Natural killer cell (primary cell): Measurements from ENCODE around the gene S100A7A. TPM values are rescaled to one million over a fixed set of nuclear protein-coding genes. Genes with fewer than 3 reads are reported as not detected.

Source experiments
- ATAC-seq, 3 donors: fragments of 150-1000 bp in 2 of 3; fragments of 200-7000 bp in 1 of 3; cut with Tn5 transposase; 1 replicate in 1 of 3; 2 replicates in 2 of 3; pipeline ENCODE4 v1.10.0; 2021; ENCODE audit warnings: mild to moderate bottlenecking in 2 of 3, moderate library complexity in 2 of 3
- DNase-seq, 2 donors: peaks; one replicate each; pipeline versions ENCODE4 v3.0.0 to v3.0.0-alpha.2; 2013 to 2021; ENCODE audit warnings: mixed read lengths in 1 of 2
- H3K27ac ChIP-seq: one replicate; pipeline ENCODE4 v1.5.1; 2013; ENCODE audit warnings: mild to moderate bottlenecking, low read length
- H3K27me3 ChIP-seq: one replicate; pipeline ENCODE4 v1.6.1; 2013; ENCODE audit warnings: low read length; ENCODE audit not compliant: control insufficient read depth, insufficient read depth
- H3K36me3 ChIP-seq: one replicate; pipeline ENCODE4 v1.6.1; 2013; ENCODE audit warnings: low read length; ENCODE audit not compliant: control insufficient read depth, insufficient read depth
- H3K4me1 ChIP-seq: one replicate; pipeline ENCODE4 v1.6.1; 2013; ENCODE audit warnings: low read length; ENCODE audit not compliant: control insufficient read depth, insufficient read depth
- H3K4me3 ChIP-seq: one replicate; pipeline ENCODE4 v1.5.1; 2013; ENCODE audit warnings: low read length
- H3K9me3 ChIP-seq: one replicate; pipeline ENCODE4 v1.6.1; 2013; ENCODE audit warnings: low read length; ENCODE audit not compliant: control insufficient read depth, insufficient read depth
- H3K27ac Mint-ChIP-seq, 2 donors: one replicate each; pipeline ENCODE4 v1.8.0; 2022; ENCODE audit warnings: mild to moderate bottlenecking in 2 of 2, mixed read lengths in 2 of 2, moderate library complexity in 1 of 2
- H3K27me3 Mint-ChIP-seq, 2 donors: one replicate each; pipeline ENCODE4 v1.8.0; 2022; ENCODE audit warnings: low read depth in 2 of 2, mixed read lengths in 2 of 2
- H3K36me3 Mint-ChIP-seq: one replicate; pipeline ENCODE4 v1.8.0; 2022; ENCODE audit warnings: mixed read lengths
- H3K4me1 Mint-ChIP-seq, 2 donors: one replicate each; pipeline ENCODE4 v1.8.0; 2022; ENCODE audit warnings: mixed read lengths in 2 of 2
- H3K4me3 Mint-ChIP-seq: one replicate; pipeline ENCODE4 v1.8.0; 2022; ENCODE audit warnings: mild to moderate bottlenecking, moderate library complexity, mixed read lengths
- H3K9me3 Mint-ChIP-seq, 2 donors: one replicate each; pipeline ENCODE4 v1.8.0; 2022; ENCODE audit warnings: mixed read lengths in 2 of 2
- CTCF ChIP-seq: fragments of 200-600 bp; IDR thresholded peaks from one replicate; pipeline ENCODE4 v1.8.0; 2022; ENCODE audit warnings: antibody characterized with exemption
- WGBS: methylation state at CpG from one replicate; pipeline ENCODE4 v1.1.7; 2013; ENCODE audit warnings: missing lambda C conversion rate; ENCODE audit not compliant: insufficient coverage; 5-methylcytosine and 5-hydroxymethylcytosine counted together
- intact Hi-C: fragments of 100-400 bp; cut with micrococcal nuclease; formaldehyde crosslinking; loops from one replicate; pipeline ENCODE4 v1.14.2; 2022
- total RNA-seq, 4 donors: library from RNA; stranded (reverse); fragments of 120-200 nt in 1 of 4; gene quantifications; one replicate each; pipeline versions ENCODE4 v1.2.3 to v1.2.4, GENCODE V29; 2013 to 2022

The S100A7A gene
- total RNA-seq, 3 donors from 2014 or later (not counting 1 experiment from before 2014, with no cell fraction given), result not detected

DNA sequence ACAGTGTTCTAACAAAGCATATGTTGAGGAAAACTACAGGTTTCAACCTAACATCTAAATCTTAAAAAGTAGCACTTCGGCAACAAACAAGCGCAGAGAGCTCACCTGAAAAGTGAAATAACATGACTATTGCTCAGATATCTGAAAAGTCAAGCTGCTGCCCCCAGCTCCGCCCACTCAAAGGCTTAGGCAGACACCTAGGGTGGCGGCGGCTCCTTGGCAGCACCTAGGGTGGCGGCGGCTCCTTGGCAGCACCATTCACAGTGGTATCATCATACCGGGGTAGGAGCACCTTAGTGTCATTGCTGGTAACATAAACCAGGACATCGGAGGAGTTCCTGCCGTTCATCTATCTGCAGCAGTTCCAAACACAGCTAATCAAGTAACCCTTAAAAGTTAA is 36.7 kb upstream of the S100A7A start:
- Histone ChIP-seq H3K4me3 (no peak overlapping the region), H3K4me1 (no peaks in the 10 kb centered on the region), H3K9me3 (no peaks in the 10 kb centered on the region), H3K27me3 (no peaks in the 10 kb centered on the region), H3K36me3 (no peaks in the 10 kb centered on the region), H3K27ac (no peak overlapping the region)
- Mint-ChIP-seq H3K27ac (no peak overlapping the region), H3K27me3 (peaks cover 8 to 21% of the 10 kb centered on the region in 2 donors), H3K4me3 (no peak overlapping the region), H3K4me1 (no peaks in the 10 kb centered on the region), H3K36me3 (no peaks in the 10 kb centered on the region), H3K9me3 (peaks cover 0 to 7% of the 10 kb centered on the region in 2 donors)
- DNase-seq, result no peak
- no peak for ATAC-seq
- intact Hi-C loops, result no loop called here
- TF ChIP-seq CTCF, result no peak
- WGBS, result 94% methylated on average over 10 of the region's 10 CpGs

DNA sequence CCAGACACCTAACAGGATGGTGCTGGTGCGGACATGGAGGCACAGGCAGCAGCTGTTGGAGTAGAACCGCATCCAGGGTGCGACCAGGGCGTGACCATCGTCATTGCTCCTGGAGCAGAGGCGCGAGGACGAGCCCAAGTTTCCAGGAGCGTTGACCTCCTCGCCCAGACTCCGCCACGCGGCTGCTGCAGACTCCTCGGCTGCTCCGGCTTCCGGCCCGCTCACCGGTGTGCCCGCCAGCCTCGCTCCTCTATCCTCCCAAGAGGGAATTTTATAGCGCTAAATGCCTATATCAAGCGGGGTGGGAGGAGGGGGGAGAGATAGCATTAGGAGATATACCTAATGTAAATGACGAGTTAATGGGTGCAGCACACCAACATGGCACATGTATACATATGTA is 35.6 kb upstream of the S100A7A start:
- Mint-ChIP-seq H3K4me1 (no peaks in the 10 kb centered on the region), H3K27ac (no peak overlapping the region), H3K4me3 (no peak overlapping the region), H3K9me3 (peaks cover 0 to 7% of the 10 kb centered on the region in 2 donors), H3K27me3 (peaks cover 8 to 21% of the 10 kb centered on the region in 2 donors), H3K36me3 (no peaks in the 10 kb centered on the region)
- no peak for TF ChIP-seq CTCF
- DNase-seq (no peak), ATAC-seq (no peak)
- Histone ChIP-seq H3K9me3 (no peaks in the 10 kb centered on the region), H3K36me3 (no peaks in the 10 kb centered on the region), H3K27me3 (no peaks in the 10 kb centered on the region), H3K4me3 (no peak overlapping the region), H3K27ac (no peak overlapping the region), H3K4me1 (no peaks in the 10 kb centered on the region)
- intact Hi-C loops, result no loop called here
- 96% methylated on average over 20 of the region's 23 CpGs for WGBS

- Mint-ChIP-seq H3K36me3 (no peaks in the 10 kb centered on the region), H3K27ac (no peak overlapping the region), H3K4me3 (no peak overlapping the region), H3K9me3 (peaks cover 0 to 7% of the 10 kb centered on the region in 2 donors), H3K4me1 (no peaks in the 10 kb centered on the region), H3K27me3 (peaks cover 10 to 32% of the 10 kb centered on the region in 2 donors)
- H3K27ac ChIP-seq, result no peak overlapping the region
- ATAC-seq (no peak), DNase-seq (no peak)
- H3K27me3 ChIP-seq, result no peaks in the 10 kb centered on the region
- H3K4me3 ChIP-seq, result no peak overlapping the region
- 91% methylated on average over 4 of the region's 4 CpGs for WGBS
- TF ChIP-seq CTCF, result no peak
- no peaks in the 10 kb centered on the region for H3K9me3 ChIP-seq
- intact Hi-C loops, result no loop called here
- no peaks in the 10 kb centered on the region for H3K4me1 ChIP-seq
- no peaks in the 10 kb centered on the region for H3K36me3 ChIP-seq
These were observed 31.3 kb upstream of the S100A7A start for GRCh38 chr1:153384958-153385580.

- no peak for TF ChIP-seq CTCF
- intact Hi-C loops, result no loop called here
- H3K9me3 Mint-ChIP-seq, result peaks cover 0 to 2% of the 10 kb centered on the region in 2 donors
- no peaks in the 10 kb centered on the region for H3K4me1 Mint-ChIP-seq
- no peaks in the 10 kb centered on the region for H3K27me3 ChIP-seq
- no peaks in the 10 kb centered on the region for H3K36me3 ChIP-seq
- no peak overlapping the region for H3K4me3 ChIP-seq
- no peak overlapping the region for H3K4me3 Mint-ChIP-seq
- no peak overlapping the region for H3K27ac Mint-ChIP-seq
- no peak for DNase-seq
- peaks cover 14 to 25% of the 10 kb centered on the region in 2 donors for H3K27me3 Mint-ChIP-seq
- WGBS, result 12% methylated on average over 5 of the region's 5 CpGs
- no peak overlapping the region for H3K27ac ChIP-seq
- H3K36me3 Mint-ChIP-seq, result no peaks in the 10 kb centered on the region
- H3K9me3 ChIP-seq, result no peaks in the 10 kb centered on the region
- ATAC-seq, result peak in 1 of 3 donors; percentile 67
- H3K4me1 ChIP-seq, result no peaks in the 10 kb centered on the region
These were observed 29.8 kb upstream of the S100A7A start for GRCh38 chr1:153386500-153386901.
